ENCODE results near the gene CSRP3.

CSRP3 gene

GRCh38 chr11:19216021-19216420 is 14.2 kb upstream of the CSRP3 start:
- in situ Hi-C loops (cut with HindIII; ENCODE audit: low pct_ligation_motif_present, low sequenced_read_pairs), result no loop called here
- TF ChIP-seq, protein P1, sequence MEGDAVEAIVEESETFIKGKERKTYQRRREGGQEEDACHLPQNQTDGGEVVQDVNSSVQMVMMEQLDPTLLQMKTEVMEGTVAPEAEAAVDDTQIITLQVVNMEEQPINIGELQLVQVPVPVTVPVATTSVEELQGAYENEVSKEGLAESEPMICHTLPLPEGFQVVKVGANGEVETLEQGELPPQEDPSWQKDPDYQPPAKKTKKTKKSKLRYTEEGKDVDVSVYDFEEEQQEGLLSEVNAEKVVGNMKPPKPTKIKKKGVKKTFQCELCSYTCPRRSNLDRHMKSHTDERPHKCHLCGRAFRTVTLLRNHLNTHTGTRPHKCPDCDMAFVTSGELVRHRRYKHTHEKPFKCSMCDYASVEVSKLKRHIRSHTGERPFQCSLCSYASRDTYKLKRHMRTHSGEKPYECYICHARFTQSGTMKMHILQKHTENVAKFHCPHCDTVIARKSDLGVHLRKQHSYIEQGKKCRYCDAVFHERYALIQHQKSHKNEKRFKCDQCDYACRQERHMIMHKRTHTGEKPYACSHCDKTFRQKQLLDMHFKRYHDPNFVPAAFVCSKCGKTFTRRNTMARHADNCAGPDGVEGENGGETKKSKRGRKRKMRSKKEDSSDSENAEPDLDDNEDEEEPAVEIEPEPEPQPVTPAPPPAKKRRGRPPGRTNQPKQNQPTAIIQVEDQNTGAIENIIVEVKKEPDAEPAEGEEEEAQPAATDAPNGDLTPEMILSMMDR (IDR thresholded peaks at IDR 0.05; ENCODE audit: low read depth, low read length, missing control alignments), result no peak
- H3K27ac ChIP-seq, result no peak overlapping the region
- H3K4me3 ChIP-seq (ENCODE audit: low read depth, low read length), result no peak overlapping the region
- no peak for DNase-seq
- H3K27me3 ChIP-seq (replicated peaks), result no peaks in the 10 kb centered on the region
- no peaks in the 10 kb centered on the region for H3K36me3 ChIP-seq (replicated peaks)

DNA sequence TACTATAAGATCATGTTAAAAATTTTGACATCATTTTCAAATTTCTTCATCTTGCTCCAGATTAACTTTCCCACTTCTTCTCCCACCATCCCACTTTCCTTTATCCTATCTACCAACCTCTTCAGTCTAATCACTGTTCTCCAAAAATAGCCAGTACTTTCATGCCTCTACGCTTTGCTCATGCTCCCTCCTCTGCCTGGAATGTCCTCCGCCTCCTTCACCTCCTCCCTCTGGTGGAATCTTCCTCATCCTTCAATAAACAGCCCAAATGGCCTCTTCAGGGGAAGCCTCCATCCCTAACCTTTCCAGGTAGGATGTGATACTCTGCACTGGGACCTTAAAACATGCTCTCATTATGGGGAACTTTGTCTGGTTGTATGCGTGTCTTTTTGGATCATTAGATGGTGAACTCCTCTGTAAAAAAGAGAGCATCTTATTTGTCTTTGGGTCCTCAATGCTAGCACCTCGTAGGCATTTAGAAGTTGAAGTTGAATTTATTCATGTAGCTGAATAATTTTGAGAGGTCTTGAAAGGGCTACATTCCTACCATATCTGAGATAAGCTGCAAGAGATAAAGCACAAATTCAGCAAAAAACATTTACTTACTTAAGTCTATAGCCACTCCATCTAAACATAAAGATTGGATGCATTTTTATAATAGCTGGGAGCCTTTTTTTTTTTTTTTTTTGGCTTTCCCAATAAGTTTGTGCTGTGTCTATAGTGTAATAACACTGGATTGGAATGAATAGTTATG is 8.0 kb upstream of the CSRP3 start:
- Histone ChIP-seq H3K36me3 (replicated peaks) (no peaks in the 10 kb centered on the region), H3K27ac (no peak overlapping the region), H3K4me3 (ENCODE audit: low read depth, low read length) (no peak overlapping the region), H3K27me3 (replicated peaks) (no peaks in the 10 kb centered on the region)
- TF ChIP-seq, protein P1 (IDR thresholded peaks at IDR 0.05; ENCODE audit: low read depth, low read length, missing control alignments), result no peak
- in situ Hi-C loops (cut with HindIII; ENCODE audit: low pct_ligation_motif_present, low sequenced_read_pairs), result no loop called here
- no peak for DNase-seq

- DNase-seq, result no peak
- Histone ChIP-seq H3K27me3 (replicated peaks) (no peaks in the 10 kb centered on the region), H3K27ac (no peak overlapping the region), H3K36me3 (replicated peaks) (no peaks in the 10 kb centered on the region), H3K4me3 (ENCODE audit: low read depth, low read length) (no peak overlapping the region)
- in situ Hi-C loops (cut with HindIII; ENCODE audit: low pct_ligation_motif_present, low sequenced_read_pairs), result no loop called here
- TF ChIP-seq, protein P1 (IDR thresholded peaks at IDR 0.05; ENCODE audit: low read depth, low read length, missing control alignments), result no peak
Measured at GRCh38 chr11:19208959-19209546, 7.3 kb upstream of the CSRP3 start.

DNA sequence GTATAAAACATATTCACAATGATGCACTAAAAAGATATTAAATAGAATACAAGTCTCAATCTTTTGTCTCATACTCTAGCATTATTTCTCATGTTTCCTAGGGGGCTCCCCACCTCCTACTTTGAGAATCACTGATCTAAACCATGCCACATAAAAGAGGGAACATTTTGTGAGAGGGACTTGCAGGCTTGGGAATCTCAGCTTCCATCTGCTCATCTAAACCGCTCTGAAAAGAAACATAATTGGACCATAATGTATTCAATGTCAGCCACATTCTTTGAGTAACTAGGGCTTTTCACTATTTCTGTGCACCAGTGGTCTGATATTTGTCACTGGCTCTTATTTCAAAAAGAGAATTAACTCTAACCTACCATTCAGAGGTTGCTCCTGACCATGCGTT is 6.4 kb upstream of the CSRP3 start:
- Histone ChIP-seq H3K4me3 (ENCODE audit: low read depth, low read length) (no peak overlapping the region), H3K27ac (no peak overlapping the region), H3K27me3 (replicated peaks) (no peaks in the 10 kb centered on the region), H3K36me3 (replicated peaks) (no peaks in the 10 kb centered on the region)
- no peak for DNase-seq
- in situ Hi-C loops (cut with HindIII; ENCODE audit: low pct_ligation_motif_present, low sequenced_read_pairs), result no loop called here
- TF ChIP-seq, protein P1 (IDR thresholded peaks at IDR 0.05; ENCODE audit: low read depth, low read length, missing control alignments), result no peak

GRCh38 chr11:19204836-19205235 is 3.1 kb upstream of the CSRP3 start:
- TF ChIP-seq, protein P1 (IDR thresholded peaks at IDR 0.05; ENCODE audit: low read depth, low read length, missing control alignments), result no peak
- Histone ChIP-seq H3K36me3 (replicated peaks) (no peaks in the 10 kb centered on the region), H3K27ac (no peak overlapping the region), H3K27me3 (replicated peaks) (no peaks in the 10 kb centered on the region), H3K4me3 (ENCODE audit: low read depth, low read length) (no peak overlapping the region)
- no peak for DNase-seq
- in situ Hi-C loops (cut with HindIII; ENCODE audit: low pct_ligation_motif_present, low sequenced_read_pairs), result no loop called here
